Esophagus squamous epithelium (tissue), 4 donors: ENCODE measurements around the gene GEN1.

Source experiments
- POLR2A ChIP-seq, 4 donors: fragments of 450-650 bp; IDR thresholded peaks; one replicate each; pipeline ENCODE4 v1.6.1; 2017; ENCODE audit warnings: antibody characterized with exemption in 4 of 4, mild to moderate bottlenecking in 4 of 4, moderate library complexity in 3 of 4
- TF ChIP-seq, protein P1 (sequence below), 6 experiments: fragments of 450-650 bp in 4 of 6; fragments of 200-600 bp in 2 of 6; sonication (generic) in 2 of 6; IDR thresholded peaks; one replicate each; pipeline ENCODE4 v1.5.1; 2016 to 2019; ENCODE audit warnings: antibody characterized with exemption in 6 of 6, mild to moderate bottlenecking in 4 of 6, moderate library complexity in 4 of 6

DNA sequence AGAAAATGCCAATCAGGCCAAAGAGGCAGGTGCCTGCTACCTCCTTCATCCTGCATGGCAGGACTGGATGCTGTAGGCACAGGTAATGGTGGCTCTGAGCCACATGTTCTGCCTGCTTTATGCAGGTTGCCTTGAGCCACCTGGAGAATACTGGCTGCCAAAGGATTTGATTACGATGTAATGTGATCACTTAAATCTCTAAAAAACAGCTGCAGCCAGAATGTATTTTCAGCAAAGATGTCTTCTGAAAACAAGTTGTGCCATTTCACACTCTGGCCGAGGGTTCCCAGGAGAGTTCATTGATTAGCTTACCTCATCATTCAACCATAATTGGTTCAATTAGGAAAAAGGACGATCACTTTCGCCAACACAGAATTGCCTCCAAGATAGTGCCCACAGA, 44.4 kb downstream of the GEN1 start:
- TF ChIP-seq POLR2A (IDR thresholded peaks at IDR 0.05): no peak
- TF ChIP-seq, protein P1, sequence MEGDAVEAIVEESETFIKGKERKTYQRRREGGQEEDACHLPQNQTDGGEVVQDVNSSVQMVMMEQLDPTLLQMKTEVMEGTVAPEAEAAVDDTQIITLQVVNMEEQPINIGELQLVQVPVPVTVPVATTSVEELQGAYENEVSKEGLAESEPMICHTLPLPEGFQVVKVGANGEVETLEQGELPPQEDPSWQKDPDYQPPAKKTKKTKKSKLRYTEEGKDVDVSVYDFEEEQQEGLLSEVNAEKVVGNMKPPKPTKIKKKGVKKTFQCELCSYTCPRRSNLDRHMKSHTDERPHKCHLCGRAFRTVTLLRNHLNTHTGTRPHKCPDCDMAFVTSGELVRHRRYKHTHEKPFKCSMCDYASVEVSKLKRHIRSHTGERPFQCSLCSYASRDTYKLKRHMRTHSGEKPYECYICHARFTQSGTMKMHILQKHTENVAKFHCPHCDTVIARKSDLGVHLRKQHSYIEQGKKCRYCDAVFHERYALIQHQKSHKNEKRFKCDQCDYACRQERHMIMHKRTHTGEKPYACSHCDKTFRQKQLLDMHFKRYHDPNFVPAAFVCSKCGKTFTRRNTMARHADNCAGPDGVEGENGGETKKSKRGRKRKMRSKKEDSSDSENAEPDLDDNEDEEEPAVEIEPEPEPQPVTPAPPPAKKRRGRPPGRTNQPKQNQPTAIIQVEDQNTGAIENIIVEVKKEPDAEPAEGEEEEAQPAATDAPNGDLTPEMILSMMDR (IDR thresholded peaks at IDR 0.05): no peak
